SK-N-SH treated with all-trans-retinoic acid at 6 μM for 48 hours (cell line): ENCODE measurements around the gene ZNF264.

Source experiments
- ATAC-seq: fragments of 200-7000 bp; cut with Tn5 transposase; 3 replicates; pipeline ENCODE4 v1.9.1; 2020; ENCODE audit warnings: mild to moderate bottlenecking, moderate library complexity
- ARNTL ChIP-seq: fragments of 450-650 bp; formaldehyde crosslinking; IDR thresholded peaks from 2 replicates; pipeline ENCODE4 v1.5.0; 2020; ENCODE audit warnings: low read depth, mild to moderate bottlenecking, moderate library complexity, borderline replicate concordance
- BACH2 ChIP-seq: fragments of 250-450 bp; sonication (Bioruptor Pico); IDR thresholded peaks from 2 replicates; pipeline ENCODE4 v1.9.0; 2021; ENCODE audit warnings: mild to moderate bottlenecking, borderline replicate concordance
- CREB5 ChIP-seq: fragments of 250-450 bp; sonication (Bioruptor Pico); IDR thresholded peaks from 2 replicates; pipeline ENCODE4 v1.5.1; 2020; ENCODE audit warnings: low read depth, mild to moderate bottlenecking, moderate library complexity
- CSDC2 ChIP-seq: fragments of 250-450 bp; sonication (Bioruptor Pico); IDR thresholded peaks from 2 replicates; pipeline ENCODE4 v1.5.0; 2020; ENCODE audit warnings: mild to moderate bottlenecking, moderate library complexity
- CSRNP3 ChIP-seq: fragments of 250-450 bp; sonication (Bioruptor Pico); IDR thresholded peaks from 2 replicates; pipeline ENCODE4 v1.5.1; 2021; ENCODE audit warnings: mild to moderate bottlenecking, moderate library complexity
- GLIS3 ChIP-seq: fragments of 250-450 bp; sonication (Bioruptor Pico); IDR thresholded peaks from 2 replicates; pipeline ENCODE4 v1.5.0; 2020; ENCODE audit warnings: mild to moderate bottlenecking, moderate library complexity
- POU6F1 ChIP-seq: fragments of 250-450 bp; sonication (Bioruptor Pico); IDR thresholded peaks from 2 replicates; pipeline ENCODE4 v1.8.0; 2021; ENCODE audit warnings: low read depth, mild to moderate bottlenecking, moderate library complexity, borderline replicate concordance
- RARB ChIP-seq: fragments of 250-450 bp; sonication (Bioruptor Pico); IDR thresholded peaks from 2 replicates; pipeline ENCODE4 v1.8.0; 2021; ENCODE audit warnings: mild to moderate bottlenecking, moderate library complexity
- SNAI2 ChIP-seq: fragments of 250-450 bp; sonication (Bioruptor Pico); IDR thresholded peaks from 2 replicates; pipeline ENCODE4 v1.5.0; 2020; ENCODE audit warnings: mild to moderate bottlenecking, moderate library complexity
- TCF4 ChIP-seq: fragments of 250-450 bp; sonication (Bioruptor Pico); IDR thresholded peaks from 2 replicates; pipeline ENCODE4 v1.8.0; 2021; ENCODE audit warnings: mild to moderate bottlenecking, moderate library complexity, borderline replicate concordance
- TSHZ2 ChIP-seq: fragments of 250-450 bp; sonication (Bioruptor Pico); IDR thresholded peaks from 2 replicates; pipeline ENCODE4 v1.5.0; 2020; ENCODE audit warnings: mild to moderate bottlenecking, moderate library complexity
- ZFP3 ChIP-seq: fragments of 250-450 bp; sonication (Bioruptor Pico); IDR thresholded peaks from 2 replicates; pipeline ENCODE4 v1.5.0; 2020; ENCODE audit warnings: mild to moderate bottlenecking, moderate library complexity
- ZFP30 ChIP-seq: fragments of 450-650 bp; formaldehyde crosslinking; IDR thresholded peaks from 2 replicates; pipeline ENCODE4 v1.5.0; 2022; ENCODE audit warnings: mild to moderate bottlenecking, moderate library complexity
- ZNF565 ChIP-seq: fragments of 450-650 bp; formaldehyde crosslinking; conservative IDR thresholded peaks from 2 replicates; pipeline ENCODE4 v1.5.0; 2020; ENCODE audit warnings: low read depth, mild to moderate bottlenecking, moderate library complexity
- ZNF70 ChIP-seq: fragments of 450-650 bp; formaldehyde crosslinking; IDR thresholded peaks from 2 replicates; pipeline ENCODE4 v1.5.0; 2020; ENCODE audit warnings: mild to moderate bottlenecking, moderate library complexity
- ZNF8 ChIP-seq: fragments of 450-650 bp; formaldehyde crosslinking; IDR thresholded peaks from 2 replicates; pipeline ENCODE4 v1.5.0; 2020; ENCODE audit warnings: mild to moderate bottlenecking, moderate library complexity

ZNF264 gene

GRCh38 chr19:57191141-57192076 is at the start of gene ZNF264:
TSS of gene ZNF264 (plus strand) at chr19:57191500. CDS start at chr19:57191914, 414 bp downstream.
- no peak for TF ChIP-seq CSRNP3

GRCh38 chr19:57141699-57142098 is 49.6 kb upstream of the ZNF264 start:
- ATAC-seq = no peak
- no peak for TF ChIP-seq ZNF8 (CRISPR knock-in tag)
- no peak for TF ChIP-seq CSRNP3
- TF ChIP-seq ZNF565 (CRISPR knock-in tag) = no peak
- no peak for TF ChIP-seq GLIS3 (CRISPR knock-in tag)
- TF ChIP-seq TSHZ2 = no peak
- no peak for TF ChIP-seq ZFP30 (CRISPR knock-in tag)
- TF ChIP-seq ZNF70 = no peak
- TF ChIP-seq SNAI2 (CRISPR knock-in tag) = no peak
- no peak for TF ChIP-seq ZFP3 (CRISPR knock-in tag)

More at GRCh38 chr19:57191141-57192076, at the start of gene ZNF264:
- ATAC-seq = peak; percentile 99

- TF ChIP-seq SNAI2 (CRISPR knock-in tag) = no peak
- no peak for TF ChIP-seq ZFP30 (CRISPR knock-in tag)
- TF ChIP-seq TCF4 (CRISPR knock-in tag) = no peak
- no peak for TF ChIP-seq GLIS3 (CRISPR knock-in tag)
- no peak for TF ChIP-seq ZFP3 (CRISPR knock-in tag)
- TF ChIP-seq TSHZ2 = no peak
- ATAC-seq = no peak
Observed at GRCh38 chr19:57152921-57153320, 38.4 kb upstream of the ZNF264 start.

- ATAC-seq = no peak
- TF ChIP-seq ZNF565 (CRISPR knock-in tag) = no peak
- no peak for TF ChIP-seq POU6F1 (CRISPR knock-in tag)
- TF ChIP-seq GLIS3 (CRISPR knock-in tag) = no peak
- TF ChIP-seq ARNTL (CRISPR knock-in tag) = no peak
- no peak for TF ChIP-seq BACH2 (CRISPR knock-in tag)
- TF ChIP-seq CREB5 (CRISPR knock-in tag) = no peak
- no peak for TF ChIP-seq CSRNP3
- no peak for TF ChIP-seq CSDC2 (CRISPR knock-in tag)
- no peak for TF ChIP-seq TSHZ2
- no peak for TF ChIP-seq RARB (CRISPR knock-in tag)
- TF ChIP-seq ZFP30 (CRISPR knock-in tag) = no peak
Observed at GRCh38 chr19:57161985-57162539, 29.2 kb upstream of the ZNF264 start.
